MM.1S (cell line): ENCODE data around the gene SLFN13.

Experiments used
- CTCF ChIP-seq: fragments of 300-600 bp; sonication (generic); IDR thresholded peaks from 2 replicates; pipeline ENCODE4 v1.5.1; 2016; ENCODE audit warnings: antibody characterized with exemption, low read length, mixed read lengths
- EZH2 ChIP-seq: fragments of 300-600 bp; sonication (generic); optimal IDR thresholded peaks from 2 replicates; pipeline ENCODE3; 2017; ENCODE audit warnings: low read depth, mild to moderate bottlenecking, antibody characterized with exemption, low read length, mixed read lengths

- TF ChIP-seq EZH2 (no peak), CTCF (no peak)
Observed at GRCh38 chr17:35404360-35404759, 44.2 kb downstream of the SLFN13 start.
